GM21367 (cell line): Measurements from ENCODE around the gene C2orf68.
"Not testable (repeated sequence)": the region's sequence is repeated elsewhere in the genome, so short reads cannot be mapped to it uniquely, and the experiment has no call there.

Experiments used
- ATAC-seq: cut with Tn5 transposase; IDR thresholded peaks from one replicate; pipeline ENCODE4 v1.9.1; 2021; ENCODE audit not compliant: unreplicated experiment

C2orf68 gene

GRCh38 chr2:85631316-85631715 lies 19.4 kb upstream of the C2orf68 start:
- ATAC-seq = no peak

GRCh38 chr2:85628658-85629057 lies 16.8 kb upstream of the C2orf68 start:
- no peak for ATAC-seq

- no peak for ATAC-seq
These were observed 12.1 kb upstream of the C2orf68 start for GRCh38 chr2:85623991-85624390.

- no peak for ATAC-seq
These were observed 9.5 kb upstream of the C2orf68 start for GRCh38 chr2:85621338-85621737.

GRCh38 chr2:85619617-85620016 lies 7.8 kb upstream of the C2orf68 start:
- no peak for ATAC-seq

- ATAC-seq = not testable (repeated sequence)
These were observed 5.9 kb upstream of the C2orf68 start for GRCh38 chr2:85617723-85618122.

GRCh38 chr2:85615413-85615728 lies 3.5 kb upstream of the C2orf68 start:
- ATAC-seq = no peak

- not testable (repeated sequence) for ATAC-seq
These were observed 2.9 kb upstream of the C2orf68 start for GRCh38 chr2:85614757-85615156.

GRCh38 chr2:85613717-85614515 lies 2.0 kb upstream of the C2orf68 start:
- no peak for ATAC-seq

- ATAC-seq = no peak
These were observed 605 bp downstream of the C2orf68 start for GRCh38 chr2:85611217-85611704.

- ATAC-seq = no peak
These were observed 4.3 kb downstream of the C2orf68 start for GRCh38 chr2:85607268-85608215.

GRCh38 chr2:85606116-85606455 lies 5.8 kb downstream of the C2orf68 start:
- ATAC-seq = no peak

GRCh38 chr2:85605406-85606115 lies 6.3 kb downstream of the C2orf68 start:
- no peak for ATAC-seq

GRCh38 chr2:85604568-85605339 lies 7.1 kb downstream of the C2orf68 start:
- no peak for ATAC-seq

- not testable (repeated sequence) for ATAC-seq
These were observed 7.8 kb downstream of the C2orf68 start for GRCh38 chr2:85604133-85604444.

GRCh38 chr2:85602476-85603234 lies 9.2 kb downstream of the C2orf68 start, which contains the start of gene TMEM150A:
Gene TMEM150A (minus strand): TSS chr2:85602698. CDS start chr2:85601948, 750 bp downstream.
- peak; percentile 90 for ATAC-seq

GRCh38 chr2:85601771-85602475 lies 9.9 kb downstream of the C2orf68 start:
- ATAC-seq = peak; percentile 19

- no peak for ATAC-seq
These were observed 10.7 kb downstream of the C2orf68 start for GRCh38 chr2:85600951-85601770.

- no peak for ATAC-seq
These were observed 11.7 kb downstream of the C2orf68 start for GRCh38 chr2:85600235-85600575.
